Endodermal cell (in vitro differentiated cells): ENCODE measurements around the gene PCDHGB7. TPM values are rescaled to one million over a fixed set of nuclear protein-coding genes. Genes with fewer than 3 reads are reported as not detected.
"Not testable (repeated sequence)": the region's sequence is repeated elsewhere in the genome, so short reads cannot be mapped to it uniquely, and the experiment has no call there.

ENCODE experiments used
- DNase-seq: peaks from one replicate; pipeline ENCODE4 v3.0.0-alpha.2; 2017
- H3K27ac ChIP-seq: 2 replicates; pipeline ENCODE4 v1.5.1; 2013; ENCODE audit warnings: mild to moderate bottlenecking, low read depth, low read length, moderate library complexity
- H3K27me3 ChIP-seq: 2 replicates; pipeline ENCODE4 v1.6.1; 2013; ENCODE audit warnings: mild to moderate bottlenecking, low read length, moderate library complexity; ENCODE audit not compliant: insufficient read depth, control insufficient read depth, poor library complexity, severe bottlenecking
- H3K36me3 ChIP-seq: 2 replicates; pipeline ENCODE4 v1.7.0; 2013; ENCODE audit warnings: mild to moderate bottlenecking, low read length, moderate library complexity; ENCODE audit not compliant: control insufficient read depth, insufficient read depth
- H3K4me1 ChIP-seq: one replicate; pipeline ENCODE4 v1.7.0; 2013; ENCODE audit warnings: low read length; ENCODE audit not compliant: control insufficient read depth, insufficient read depth
- H3K4me3 ChIP-seq: 2 replicates; pipeline ENCODE4 v1.5.1; 2013; ENCODE audit warnings: mild to moderate bottlenecking, low read length, moderate library complexity
- H3K9ac ChIP-seq: 2 replicates; pipeline ENCODE4 v1.6.1; 2013; ENCODE audit warnings: mild to moderate bottlenecking, low read length, moderate library complexity; ENCODE audit not compliant: poor library complexity, severe bottlenecking; ENCODE audit errors: extremely low read depth
- H3K9me3 ChIP-seq: 2 replicates; pipeline ENCODE4 v1.6.1; 2013; ENCODE audit warnings: mild to moderate bottlenecking, low read length, moderate library complexity; ENCODE audit not compliant: control insufficient read depth
- H3K27ac Mint-ChIP-seq: 2 replicates; pipeline ENCODE4 v1.8.0; 2020; ENCODE audit warnings: mixed read lengths
- H3K27me3 Mint-ChIP-seq: 2 replicates; pipeline ENCODE4 v1.8.0; 2021; ENCODE audit warnings: mild to moderate bottlenecking, mixed read lengths; ENCODE audit not compliant: insufficient read depth
- H3K36me3 Mint-ChIP-seq: 2 replicates; pipeline ENCODE4 v1.8.0; 2020; ENCODE audit warnings: low read depth, mixed read lengths
- H3K4me1 Mint-ChIP-seq: 2 replicates; pipeline ENCODE4 v1.8.0; 2020; ENCODE audit warnings: mixed read lengths
- H3K4me3 Mint-ChIP-seq: 2 replicates; pipeline ENCODE4 v1.8.0; 2020; ENCODE audit warnings: mild to moderate bottlenecking, moderate library complexity, mixed read lengths
- H3K9me3 Mint-ChIP-seq: 2 replicates; pipeline ENCODE4 v1.8.0; 2020; ENCODE audit warnings: mild to moderate bottlenecking, mixed read lengths
- CTCF ChIP-seq: fragments of 200-600 bp; sonication (generic); conservative IDR thresholded peaks from 2 replicates; pipeline ENCODE4 v1.5.0; 2021; ENCODE audit warnings: antibody characterized with exemption, mild to moderate bottlenecking
- WGBS, 2 experiments: methylation state at CpG; one replicate each; pipeline versions ENCODE4 v1.1.5 to v1.1.7; 2013; ENCODE audit warnings: missing lambda C conversion rate in 2 of 2, mixed read lengths in 1 of 2; ENCODE audit not compliant: insufficient coverage in 1 of 2, insufficient read length in 1 of 2; 5-methylcytosine and 5-hydroxymethylcytosine counted together
- long read RNA-seq, 4 experiments: library from polyadenylated mRNA in 2 of 4; library from RNA in 1 of 4; library from capped mRNA in 1 of 4; stranded (forward) in 3 of 4; unstranded in 1 of 4; transcript quantifications; one replicate each; pipeline ENCODE4 v2.0.0, GENCODE V29; 2020 to 2021; ENCODE audit warnings: inconsistent platforms in 1 of 4
- polyA plus RNA-seq, 2 experiments: library from polyadenylated mRNA; stranded (reverse); fragments of 50-300 nt; gene quantifications; one replicate each; pipeline ENCODE4 v1.2.3, GENCODE V29; 2013
- total RNA-seq, 2 donors: library from RNA; stranded (reverse); fragmentation: NEBNext Ultra II Directional in 1 of 2; extraction: Animal tissue kit (Norgen Biotek cat#: 25700) in 1 of 2; gene quantifications; 2 replicates in 1 of 2; 3 replicates in 1 of 2; pipeline ENCODE4 v1.2.1, GENCODE V29; 2021

The PCDHGB7 gene
- 10 to 100 TPM; 15.3 to 19.3 TPM for total RNA-seq
- 5.2 TPM for polyA plus RNA-seq (2013, experiment 1 of 2)
- 4.1 TPM for polyA plus RNA-seq (2013, experiment 2 of 2)
- long read RNA-seq, experiment 1, full-length matches to known transcripts, result 3 of 3 reads
- long read RNA-seq, experiment 1, partial matches to known transcripts, result 0 of 3 reads
- long read RNA-seq, experiment 1, other reads (novel, unspliced or antisense), result 0 of 3 reads
- long read RNA-seq, experiment 2, full-length matches to known transcripts, result 43 of 45 reads
- long read RNA-seq, experiment 2, partial matches to known transcripts, result 0 of 45 reads
- long read RNA-seq, experiment 2, other reads (novel, unspliced or antisense), result 2 of 45 reads
- long read RNA-seq, experiment 3, full-length matches to known transcripts, result 2 of 2 reads
- long read RNA-seq, experiment 3, partial matches to known transcripts, result 0 of 2 reads
- long read RNA-seq, experiment 3, other reads (novel, unspliced or antisense), result 0 of 2 reads
- long read RNA-seq, experiment 4, full-length matches to known transcripts, result 1 of 1 reads
- long read RNA-seq, experiment 4, partial matches to known transcripts, result 0 of 1 reads
- long read RNA-seq, experiment 4, other reads (novel, unspliced or antisense), result 0 of 1 reads

GRCh38 chr5:141417494-141418172 lies at the start of gene PCDHGB7:
PCDHGB7 (plus strand) TSS chr5:141417677; CDS start chr5:141417860, 183 bp downstream.
- H3K27me3 ChIP-seq, H3K4me1 Mint-ChIP-seq, H3K27ac ChIP-seq, H3K36me3 ChIP-seq, H3K4me1 ChIP-seq: not testable (repeated sequence)
- peaks cover 54% of the 10 kb centered on the region for H3K9me3 ChIP-seq
- Mint-ChIP-seq H3K27ac (peak within 1 kb of the TSS; percentile 71), H3K27me3 (peaks cover 43% of the 10 kb centered on the region), H3K4me3 (peak within 1 kb of the TSS; percentile 70), H3K36me3 (peaks cover 44% of the 10 kb centered on the region), H3K9me3 (peaks cover 55% of the 10 kb centered on the region)
- peak within 1 kb of the TSS; percentile 71 for H3K4me3 ChIP-seq
- DNase-seq, result peak; percentile 95
- TF ChIP-seq CTCF, result peak; percentile 90
- H3K9ac ChIP-seq, result peak within 1 kb of the TSS; percentile 13
- WGBS, 2 experiments, result 46 to 82% methylated on average over 22 to 46 of the region's 47 CpGs

DNA sequence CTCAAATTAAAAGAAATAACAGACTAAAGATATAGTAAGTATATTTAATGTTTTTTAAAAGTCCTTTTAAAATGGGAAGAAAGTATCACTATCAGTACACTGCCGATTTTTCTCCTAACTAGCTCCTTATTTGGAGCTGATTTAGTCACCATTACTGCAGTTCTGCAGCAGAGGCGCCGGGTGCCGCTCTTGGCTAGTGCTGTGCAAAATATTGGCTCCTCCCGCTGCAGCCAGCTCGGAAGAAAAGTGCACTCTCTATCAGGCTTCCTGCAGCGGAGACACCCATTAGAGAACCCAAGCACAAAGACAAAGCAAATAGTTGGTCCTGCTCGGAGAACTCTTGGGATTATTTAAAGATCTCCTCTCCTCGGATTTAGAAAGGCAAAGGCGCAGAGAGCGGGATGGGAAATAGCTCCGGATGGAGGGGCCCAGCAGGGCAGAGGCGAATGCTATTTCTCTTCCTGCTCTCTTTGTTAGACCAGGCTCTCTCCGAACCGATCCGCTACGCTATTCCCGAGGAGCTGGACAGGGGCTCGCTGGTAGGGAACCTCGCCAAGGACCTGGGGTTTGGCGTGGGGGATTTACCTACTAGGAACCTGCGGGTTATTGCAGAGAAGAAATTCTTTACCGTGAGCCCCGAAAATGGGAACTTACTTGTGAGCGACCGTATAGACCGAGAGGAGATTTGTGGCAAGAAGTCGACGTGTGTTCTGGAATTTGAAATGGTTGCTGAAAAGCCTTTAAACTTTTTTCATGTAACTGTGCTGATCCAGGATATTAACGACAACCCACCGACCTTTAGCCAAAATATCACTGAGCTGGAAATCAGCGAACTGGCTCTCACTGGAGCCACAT lies 47.3 kb upstream of the PCDHGB7 start, which contains the start of gene PCDHGB3:
TSS of gene PCDHGB3 (plus strand) at position 249 of the 855 bp plus-strand sequence. CDS start at position 402, 153 bp downstream.
- Histone ChIP-seq H3K27ac (no peak within 1 kb of the TSS), H3K4me3 (no peak within 1 kb of the TSS), H3K9ac (no peak within 1 kb of the TSS), H3K9me3 (peaks cover 51% of the 10 kb centered on the region), H3K4me1 (no peaks in the 10 kb centered on the region), H3K36me3 (no peaks in the 10 kb centered on the region), H3K27me3 (no peaks in the 10 kb centered on the region)
- Mint-ChIP-seq H3K4me1 (no peaks in the 10 kb centered on the region), H3K27ac (no peak within 1 kb of the TSS), H3K36me3 (peaks cover 44% of the 10 kb centered on the region), H3K4me3 (peak within 1 kb of the TSS; percentile 40), H3K9me3 (peaks cover 62% of the 10 kb centered on the region), H3K27me3 (no peaks in the 10 kb centered on the region)
- peak; percentile 63 for TF ChIP-seq CTCF
- 94 to 95% methylated on average over 32 of the region's 32 CpGs for whole genome bisulfite sequencing, 2 experiments
- DNase-seq, result no peak
